ENCODE results near the gene CCDC181. TPM values are rescaled to one million over a fixed set of nuclear protein-coding genes. Genes with fewer than 3 reads are reported as not detected.
"Not testable (repeated sequence)": the region's sequence is repeated elsewhere in the genome, so short reads cannot be mapped to it uniquely, and the experiment has no call there.

Gene CCDC181
- polyA plus RNA-seq (2013, experiment 1 of 2; ENCODE audit: insufficient read length): 0.89 TPM
- polyA plus RNA-seq (2013, experiment 2 of 2; ENCODE audit: insufficient read length): 0.72 TPM

DNA sequence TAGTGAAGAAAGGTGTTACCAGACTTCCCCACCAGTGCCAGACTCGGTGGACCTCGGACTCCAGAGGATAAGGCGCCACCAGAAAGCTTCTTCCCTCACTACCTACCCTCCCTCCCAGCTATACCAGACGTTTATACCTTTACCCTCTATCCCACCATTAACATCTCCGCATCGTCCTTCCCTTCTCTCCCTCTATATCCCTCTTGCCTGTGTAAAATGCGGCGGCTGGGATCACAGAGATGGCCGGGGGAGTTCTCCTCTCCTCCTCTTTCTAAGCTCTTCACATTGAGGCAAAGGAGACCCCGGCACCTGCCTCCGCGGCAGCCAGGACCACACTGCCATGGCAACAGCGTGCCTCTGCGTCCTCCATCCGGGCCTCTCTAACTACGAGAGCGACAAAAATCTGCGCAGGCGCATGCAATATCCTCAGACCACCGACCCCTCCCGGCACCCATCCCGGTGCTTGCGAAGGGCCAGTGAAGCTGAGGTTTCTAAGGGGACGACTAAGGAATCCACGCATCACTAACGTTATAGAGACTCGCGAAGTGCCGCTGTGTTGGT, at the start of gene CCDC181:
Gene CCDC181 (minus strand): TSS at position 394 of the 561 bp plus-strand sequence. CDS start 2,547 bp downstream, outside the sequence.
- DNase-seq: peak; percentile 72

DNA sequence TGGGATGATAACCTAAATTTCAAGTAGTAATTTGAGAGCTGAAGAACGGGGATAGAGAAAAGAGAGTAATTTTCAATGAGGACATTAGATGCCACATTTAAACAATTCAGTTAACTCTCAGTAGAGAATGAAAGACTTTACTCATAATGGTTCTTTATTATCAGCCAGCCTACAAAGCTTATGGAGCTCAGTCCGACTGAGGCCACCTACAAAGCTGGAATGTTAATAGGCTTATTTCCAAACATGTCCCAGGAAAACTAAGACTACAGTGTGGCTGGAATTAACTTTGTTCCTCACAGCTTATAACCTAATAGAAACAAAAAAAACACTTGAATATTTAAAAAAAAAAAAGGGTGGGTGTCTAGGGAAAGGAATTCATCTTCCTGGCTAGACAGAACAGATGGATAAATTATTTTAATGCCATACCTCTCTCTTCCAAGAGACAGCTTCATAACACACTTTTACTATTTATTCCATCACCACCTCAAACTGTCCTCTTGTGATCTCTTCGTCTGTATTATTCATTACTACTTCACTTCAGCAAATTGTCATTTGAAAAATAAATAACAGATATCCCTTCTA, 48.6 kb upstream of the CCDC181 start:
- DNase-seq: no peak

DNA sequence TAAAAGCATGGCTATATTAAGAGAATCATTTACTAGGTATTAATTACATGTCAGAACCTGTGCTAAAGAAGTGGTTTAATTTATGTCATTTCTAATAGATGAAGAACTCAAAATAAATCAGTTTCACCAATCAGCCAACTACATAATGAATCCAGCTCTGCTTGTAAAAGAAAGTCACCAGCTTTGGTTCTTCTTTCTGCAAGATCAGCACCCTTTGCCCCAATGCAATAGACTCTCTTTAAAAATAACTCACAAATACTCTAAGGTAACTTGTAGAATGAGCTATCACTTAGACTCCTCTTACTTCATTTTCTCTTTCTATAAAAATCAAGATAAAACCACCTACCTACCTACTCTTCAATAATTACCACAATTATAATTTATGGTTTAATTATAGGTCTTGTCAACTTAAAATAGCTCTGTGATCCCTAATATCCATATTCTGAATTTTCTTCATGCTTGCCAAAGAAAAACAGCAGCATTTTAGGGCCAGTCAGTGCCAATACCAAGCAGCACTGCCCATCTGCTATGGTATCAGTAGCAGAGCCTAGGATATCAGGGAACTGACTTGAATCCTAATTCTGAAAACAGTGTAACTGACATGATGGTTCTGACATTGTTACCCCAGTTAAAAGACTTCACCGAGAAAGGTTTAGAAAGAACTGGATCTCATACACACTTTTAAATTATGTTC, 47.2 kb upstream of the CCDC181 start:
- DNase-seq: no peak

DNA sequence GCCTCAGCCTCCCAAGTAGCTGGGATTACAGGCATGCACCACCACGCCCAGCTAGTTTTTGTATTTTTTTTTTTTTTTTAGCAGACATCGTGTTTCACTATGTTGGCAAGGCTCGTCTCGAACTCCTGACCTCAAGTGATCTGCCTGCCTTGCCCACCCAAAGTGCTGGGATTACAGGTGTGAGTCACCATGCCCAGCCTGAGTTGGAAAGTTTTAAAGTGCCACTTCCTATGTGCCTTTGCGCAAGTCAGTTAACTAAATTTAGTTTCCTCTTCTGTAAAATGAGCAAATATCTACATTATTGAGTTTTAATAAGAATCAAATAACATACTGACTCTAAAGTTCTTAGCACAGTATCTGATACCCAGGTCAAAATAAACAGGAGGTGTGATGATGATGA, 46.1 kb upstream of the CCDC181 start:
- DNase-seq: no peak

DNA sequence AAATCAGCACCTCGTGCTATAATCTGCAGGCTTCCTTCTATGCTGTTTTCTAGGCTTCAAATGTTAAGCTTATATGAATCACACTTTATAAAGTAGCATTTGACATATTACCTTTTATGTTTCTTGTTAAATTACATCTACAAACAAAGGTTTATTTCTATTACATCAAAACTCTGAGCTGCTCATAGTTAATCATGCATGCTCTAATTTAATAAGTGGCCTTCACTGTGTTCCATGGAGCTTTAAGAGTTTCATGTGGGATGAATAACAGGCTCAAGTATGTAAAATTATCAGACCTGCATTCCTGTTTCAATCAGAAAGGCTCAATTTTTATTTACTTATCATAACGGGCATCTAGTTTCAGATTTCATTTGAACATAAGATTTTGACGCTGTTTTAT, 45.5 kb upstream of the CCDC181 start:
- DNase-seq: no peak

- DNase-seq: peak; percentile 5
Measured at GRCh38 chr1:169468982-169469381, 41.7 kb upstream of the CCDC181 start.

DNA sequence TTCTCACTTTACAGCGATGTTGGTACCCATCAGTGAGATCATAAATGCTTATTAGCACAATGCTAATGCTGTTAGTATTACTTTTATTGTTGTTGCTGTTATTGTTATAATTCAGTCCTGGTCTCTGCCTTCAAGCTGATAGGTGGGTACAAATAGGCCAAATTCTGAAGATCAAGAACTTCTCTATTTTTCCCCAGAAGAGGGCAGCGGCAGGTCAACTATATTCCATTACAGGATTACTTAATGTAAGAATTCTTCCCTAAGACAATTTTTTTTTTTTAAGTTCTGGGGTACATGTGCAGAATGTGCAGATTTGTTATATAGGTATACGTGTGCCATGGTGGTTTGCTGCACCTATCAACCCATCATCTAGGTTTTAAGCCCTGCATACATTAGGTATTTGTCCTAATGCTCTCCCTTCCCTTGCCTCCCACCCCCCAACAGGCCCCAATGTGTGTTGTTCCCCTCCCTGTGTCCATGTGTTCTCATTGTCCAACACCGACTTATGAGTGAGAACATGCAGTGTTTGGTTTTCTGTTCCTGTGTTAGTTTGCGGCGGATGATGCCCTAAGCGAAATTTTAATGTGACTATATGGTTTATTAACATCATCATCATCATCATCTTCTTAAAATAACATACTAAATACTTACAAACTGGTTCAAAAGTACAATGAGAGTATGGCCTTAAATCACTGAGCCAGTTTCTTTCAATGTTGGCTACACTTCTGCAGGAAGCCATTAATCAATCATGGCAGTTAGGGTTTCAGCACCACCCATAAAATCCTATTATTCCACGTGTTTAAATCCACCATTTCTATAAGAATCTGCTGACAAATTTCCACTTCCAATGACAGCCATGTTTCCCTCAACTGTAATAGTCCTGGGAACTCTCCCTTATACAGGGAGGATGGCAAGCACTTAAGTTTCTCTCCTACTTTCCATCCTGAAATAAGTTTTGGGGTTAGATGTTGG, 39.3 kb upstream of the CCDC181 start:
- DNase-seq: peak; percentile 35

GRCh38 chr1:169465281-169465680, 38.0 kb upstream of the CCDC181 start:
- no peak for DNase-seq

DNA sequence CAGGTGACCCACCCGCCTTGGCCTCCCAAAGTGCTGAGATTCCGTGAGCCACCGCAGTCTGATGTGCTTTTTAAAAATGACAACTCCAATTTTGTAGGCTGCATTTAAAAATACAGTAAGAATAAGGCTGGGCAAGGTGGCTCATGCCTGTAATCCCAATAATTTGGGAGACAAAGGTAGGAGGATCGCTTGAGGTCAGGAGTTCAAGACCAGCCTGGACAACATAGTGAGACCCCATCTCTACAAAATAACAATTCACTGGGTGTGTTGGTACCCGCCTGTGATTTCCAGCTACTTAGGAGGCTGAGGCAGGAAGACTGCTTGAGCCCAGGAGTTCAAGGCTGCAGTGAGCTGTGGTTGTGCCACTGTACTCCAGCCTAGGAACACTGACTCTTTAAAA, 35.1 kb upstream of the CCDC181 start:
- DNase-seq: no peak

DNA sequence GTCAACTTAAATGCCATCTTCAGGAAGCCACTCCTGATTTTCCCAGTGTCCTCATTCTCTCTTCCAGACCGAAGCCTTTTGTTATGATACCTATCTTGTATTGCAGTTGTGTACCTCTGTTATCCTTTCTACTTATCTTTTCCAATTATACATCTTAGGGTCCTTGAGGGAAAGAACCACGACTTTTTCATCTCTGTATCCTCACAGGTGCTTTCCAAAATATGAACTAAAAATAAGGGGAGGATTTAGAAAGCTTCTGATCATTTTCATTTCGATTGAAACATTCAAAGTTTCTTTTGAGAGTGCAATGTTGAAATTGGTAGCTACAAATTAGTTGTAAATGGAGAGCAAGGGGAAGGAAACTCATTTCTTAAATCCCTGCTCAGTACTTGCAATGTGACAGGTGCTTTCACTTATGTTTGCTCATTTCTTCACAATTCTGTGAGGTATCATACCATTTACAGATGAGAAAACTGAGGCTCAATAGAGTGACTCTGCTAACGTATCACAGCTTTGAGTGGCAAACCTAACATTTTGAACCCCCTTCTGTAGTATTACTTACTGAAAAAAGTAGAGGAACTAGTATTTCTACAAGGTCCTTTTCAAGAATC, 34.2 kb upstream of the CCDC181 start:
- no peak for DNase-seq

DNA sequence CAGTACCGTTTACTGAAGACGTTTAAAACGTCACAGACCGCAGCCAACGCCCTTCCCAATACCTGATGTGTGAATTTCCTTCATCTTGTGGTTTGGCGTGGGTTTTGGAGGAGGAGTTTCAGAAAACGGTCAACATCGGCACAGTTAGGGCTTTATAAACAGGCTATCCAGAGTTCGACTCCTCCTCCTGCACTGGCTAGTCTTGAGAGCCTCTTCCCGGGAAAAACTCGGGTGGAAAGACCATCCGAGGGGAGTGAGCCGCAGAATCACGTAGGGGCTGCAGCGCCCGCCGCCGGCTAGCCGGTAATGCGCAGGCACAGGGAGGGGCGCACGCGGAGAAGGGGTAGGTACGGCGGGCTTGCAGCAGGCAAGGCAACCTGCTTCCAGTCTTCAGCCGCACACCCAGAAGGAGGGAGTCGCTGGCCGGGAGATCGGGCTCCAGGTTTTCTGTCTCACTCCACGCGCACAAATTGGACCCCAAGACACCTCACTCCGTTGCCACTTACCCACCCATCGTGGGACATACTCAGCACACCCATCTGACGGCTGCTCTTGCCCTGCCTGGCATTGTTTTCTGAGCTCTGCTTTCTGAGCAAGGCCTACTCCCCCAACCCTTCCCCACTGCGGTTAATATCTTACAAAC, 33.0 kb upstream of the CCDC181 start:
- peak; percentile 17 for DNase-seq

GRCh38 chr1:169457443-169457842, 30.2 kb upstream of the CCDC181 start:
- DNase-seq: no peak

GRCh38 chr1:169456029-169456428, 28.8 kb upstream of the CCDC181 start:
- no peak for DNase-seq

DNA sequence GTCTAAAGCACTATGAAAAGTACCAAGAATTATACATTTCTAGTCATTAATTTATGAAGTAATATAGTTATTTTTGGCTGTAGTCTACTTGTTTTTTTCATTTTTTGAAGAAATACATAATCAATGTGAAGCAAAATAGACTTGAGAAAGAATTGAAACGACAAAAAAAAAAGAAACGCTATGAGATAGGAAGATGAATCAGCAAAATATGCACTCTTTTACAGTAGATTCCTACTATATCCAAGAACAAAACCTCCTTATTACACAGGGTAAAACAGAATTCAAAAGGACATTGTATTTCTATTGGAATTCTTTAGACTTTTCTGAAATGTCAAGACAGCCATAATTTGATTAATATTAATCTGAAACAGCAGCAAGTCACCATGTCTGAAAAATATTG, 25.6 kb upstream of the CCDC181 start:
- DNase-seq: no peak

- no peak for DNase-seq
Measured at GRCh38 chr1:169451218-169451824, 24.0 kb upstream of the CCDC181 start.

DNA sequence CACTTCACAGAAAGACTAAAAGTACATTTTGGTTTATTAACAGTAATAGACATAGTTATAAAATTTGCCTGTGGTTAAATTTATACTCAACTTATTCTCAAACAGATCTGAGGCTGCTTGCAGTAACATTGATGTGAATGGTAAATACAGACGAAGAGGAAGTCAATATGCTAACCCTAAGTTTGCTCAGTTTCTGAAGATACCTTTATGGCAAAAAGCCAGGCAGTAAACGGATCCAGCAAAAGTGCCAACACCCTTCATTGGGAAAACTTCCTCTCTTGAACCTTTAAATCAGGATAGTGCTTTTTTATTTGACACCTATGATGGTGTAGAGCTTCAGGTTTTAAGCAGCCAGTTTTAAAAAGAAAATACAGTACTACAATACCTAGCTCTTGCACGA, 16.6 kb upstream of the CCDC181 start:
- no peak for DNase-seq

- no peak for DNase-seq
Measured at GRCh38 chr1:169426174-169426705, 1.0 kb downstream of the CCDC181 start.

DNA sequence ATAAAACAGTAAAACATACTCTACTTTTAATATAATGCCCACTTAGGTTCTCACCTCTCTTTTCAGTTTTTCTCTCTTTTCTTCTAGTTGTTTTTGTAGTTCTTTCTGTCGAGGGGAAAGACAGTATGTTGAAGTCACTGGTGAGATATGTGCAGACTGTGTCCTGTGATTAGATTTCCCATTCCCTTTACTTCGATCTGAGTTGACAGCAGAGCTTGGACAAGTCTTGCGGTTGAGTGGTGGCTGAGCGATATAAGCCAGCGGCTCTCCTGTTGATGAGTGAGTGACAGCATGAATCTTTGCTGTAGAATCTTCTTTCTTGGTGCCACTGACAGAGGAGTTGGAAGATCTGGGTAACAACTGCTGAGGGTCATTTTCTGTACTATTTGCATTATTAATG, 6.0 kb downstream of the CCDC181 start:
- no peak for DNase-seq

DNA sequence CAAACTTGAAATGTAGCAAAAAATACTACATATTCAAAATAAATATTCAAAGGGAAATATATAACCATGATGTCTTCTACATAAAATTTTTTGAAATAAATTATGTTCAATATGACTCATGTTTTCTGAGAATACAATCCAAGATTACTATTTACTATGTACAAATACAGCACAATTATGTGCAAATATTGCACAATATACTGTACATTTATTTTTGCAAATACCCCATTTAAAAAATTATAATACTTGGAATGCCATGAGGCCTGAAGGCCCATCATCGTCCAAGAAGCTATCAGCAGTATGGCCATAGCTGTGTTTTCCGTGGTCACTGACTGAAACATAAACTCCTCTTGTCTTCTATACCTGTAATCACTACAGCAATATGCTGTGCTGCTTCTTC, 12.3 kb downstream of the CCDC181 start:
- no peak for DNase-seq

DNA sequence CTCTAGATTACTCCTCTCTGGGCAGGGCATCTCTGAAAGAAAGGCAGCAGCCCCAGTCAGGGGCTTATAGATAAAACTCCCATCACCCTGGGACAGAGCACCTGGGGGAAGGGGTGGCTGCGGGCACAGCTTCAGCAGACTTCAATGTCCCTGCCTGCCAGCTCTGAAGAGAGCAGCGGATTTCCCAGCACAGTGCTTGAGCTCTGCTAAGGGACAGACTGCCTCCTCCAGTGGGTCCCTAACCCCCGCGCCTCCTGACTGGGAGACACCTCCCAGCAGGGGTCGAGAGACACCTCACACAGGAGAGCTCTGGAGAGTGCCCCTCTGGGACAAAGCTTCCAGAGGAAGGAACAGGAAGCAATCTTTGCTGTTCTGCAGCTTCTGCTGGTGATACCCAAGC, 18.9 kb downstream of the CCDC181 start:
- not testable (repeated sequence) for DNase-seq

GRCh38 chr1:169402578-169402977, 24.7 kb downstream of the CCDC181 start:
- DNase-seq: not testable (repeated sequence)

Measured in fibroblast of skin of back (primary cell).